Trophoblast cell (in vitro differentiated cells and primary cell): ENCODE results near the gene WNK1.

Source experiments
- DNase-seq, 2 donors: peaks; one replicate each; pipeline ENCODE4 v3.0.0-alpha.2; 2016
- H2AFZ ChIP-seq: 2 replicates; pipeline ENCODE4 v1.6.1; 2013; ENCODE audit warnings: low read length, moderate library complexity, mild to moderate bottlenecking; ENCODE audit not compliant: insufficient read depth, poor library complexity
- H2AK5ac ChIP-seq: 2 replicates; pipeline ENCODE4 v1.6.1; 2013; ENCODE audit warnings: mild to moderate bottlenecking, low read length
- H2BK120ac ChIP-seq: 2 replicates; pipeline ENCODE4 v1.6.1; 2013; ENCODE audit warnings: low read length, mild to moderate bottlenecking, moderate library complexity; ENCODE audit not compliant: insufficient read depth, poor library complexity
- H2BK12ac ChIP-seq: 2 replicates; pipeline ENCODE4 v1.6.1; 2013; ENCODE audit warnings: mild to moderate bottlenecking, low read length, moderate library complexity
- H2BK5ac ChIP-seq: 2 replicates; pipeline ENCODE4 v1.6.1; 2013; ENCODE audit warnings: low read length, low read depth, moderate library complexity, mild to moderate bottlenecking; ENCODE audit not compliant: poor library complexity
- H3K14ac ChIP-seq: 2 replicates; pipeline ENCODE4 v1.6.1; 2013; ENCODE audit warnings: mild to moderate bottlenecking, low read length
- H3K18ac ChIP-seq: 2 replicates; pipeline ENCODE4 v1.6.1; 2013; ENCODE audit warnings: mild to moderate bottlenecking, low read length
- H3K23ac ChIP-seq: 2 replicates; pipeline ENCODE4 v1.6.1; 2013; ENCODE audit warnings: low read length
- H3K27ac ChIP-seq: 2 replicates; pipeline ENCODE4 v1.5.1; 2013; ENCODE audit warnings: low read depth, mild to moderate bottlenecking, inconsistent platforms, low read length, moderate library complexity
- H3K27me3 ChIP-seq: 2 replicates; pipeline ENCODE4 v1.6.1; 2013; ENCODE audit warnings: inconsistent platforms, mild to moderate bottlenecking, low read length, moderate library complexity; ENCODE audit not compliant: insufficient read depth
- H3K36me3 ChIP-seq, 2 experiments: 1 replicate in 1 of 2; 2 replicates in 1 of 2; pipeline ENCODE4 v1.6.1; 2013; ENCODE audit warnings: low read length in 2 of 2, mild to moderate bottlenecking in 2 of 2, moderate library complexity in 1 of 2; ENCODE audit not compliant: insufficient read depth in 2 of 2, control insufficient read depth in 1 of 2
- H3K4ac ChIP-seq: 2 replicates; pipeline ENCODE4 v1.6.1; 2013; ENCODE audit warnings: low read depth, mild to moderate bottlenecking, low read length, moderate library complexity
- H3K4me1 ChIP-seq, 2 experiments: 1 replicate in 1 of 2; 2 replicates in 1 of 2; pipeline ENCODE4 v1.6.1; 2013; ENCODE audit warnings: low read length in 2 of 2, mild to moderate bottlenecking in 2 of 2, moderate library complexity in 1 of 2; ENCODE audit not compliant: insufficient read depth in 2 of 2, control insufficient read depth in 1 of 2
- H3K4me2 ChIP-seq: 2 replicates; pipeline ENCODE4 v1.6.1; 2013; ENCODE audit warnings: inconsistent platforms, mild to moderate bottlenecking, low read length, moderate library complexity
- H3K4me3 ChIP-seq: 2 replicates; pipeline ENCODE4 v1.5.1; 2013; ENCODE audit warnings: mild to moderate bottlenecking, low read depth, low read length, inconsistent platforms
- H3K79me1 ChIP-seq: one replicate; pipeline ENCODE4 v1.6.1; 2013; ENCODE audit warnings: low read length
- H3K79me2 ChIP-seq: 2 replicates; pipeline ENCODE4 v1.6.1; 2013; ENCODE audit warnings: low read length, mild to moderate bottlenecking; ENCODE audit not compliant: control insufficient read depth, insufficient read depth, poor library complexity
- H3K9ac ChIP-seq: 2 replicates; pipeline ENCODE4 v1.6.1; 2013; ENCODE audit warnings: mild to moderate bottlenecking, low read length
- H3K9me3 ChIP-seq: 2 replicates; pipeline ENCODE4 v1.6.1; 2013; ENCODE audit warnings: low read depth, mild to moderate bottlenecking, control low read depth, inconsistent platforms, low read length; ENCODE audit not compliant: insufficient read depth
- H4K12ac ChIP-seq: 2 replicates; pipeline ENCODE4 v1.6.1; 2013; ENCODE audit warnings: low read depth, mild to moderate bottlenecking, low read length, moderate library complexity
- H4K8ac ChIP-seq: 2 replicates; pipeline ENCODE4 v1.6.1; 2013; ENCODE audit warnings: low read depth, mild to moderate bottlenecking, low read length, moderate library complexity
- H4K91ac ChIP-seq: one replicate; pipeline ENCODE4 v1.6.1; 2013; ENCODE audit warnings: low read depth, mild to moderate bottlenecking, low read length, moderate library complexity
- WGBS: extraction: QIAGEN DNeasy Blood & Tissue Kit; methylation state at CpG from one replicate; pipeline ENCODE4 v1.1.7; 2013; ENCODE audit warnings: missing lambda C conversion rate; ENCODE audit not compliant: insufficient read length, insufficient coverage; ENCODE audit errors: extremely low coverage; 5-methylcytosine and 5-hydroxymethylcytosine counted together

Gene WNK1

DNA sequence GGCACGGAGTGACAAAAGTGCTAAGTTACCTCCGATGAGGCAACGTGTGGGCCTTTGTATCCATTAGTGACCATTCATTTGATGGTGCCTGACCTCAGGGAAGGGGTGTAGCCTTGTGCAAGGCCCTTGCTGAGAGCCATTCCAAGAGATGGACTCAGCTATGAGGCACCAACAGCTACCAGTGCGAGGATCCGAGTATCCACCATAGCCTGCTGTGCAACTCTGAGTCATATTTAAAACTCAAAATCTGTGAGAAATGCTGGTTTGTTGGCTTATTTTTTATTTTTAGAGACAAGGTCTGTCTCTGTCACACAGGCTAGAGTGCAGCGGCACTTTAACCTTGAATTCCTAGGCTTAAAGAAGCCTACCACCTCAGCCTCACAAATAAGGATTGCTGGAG is 25.1 kb upstream of the WNK1 start:
- whole genome bisulfite sequencing = no CpG with 5 or more reads among the region's 6 CpGs
- H3K79me2 ChIP-seq = no peaks in the 10 kb centered on the region
- H3K79me1 ChIP-seq = no peaks in the 10 kb centered on the region
- peak overlapping the region; percentile 43 for H2BK120ac ChIP-seq
- no peaks in the 10 kb centered on the region for H3K36me3 ChIP-seq
- DNase-seq = no peak
- H3K4ac ChIP-seq = no peak overlapping the region
- H4K12ac ChIP-seq = no peak overlapping the region
- H4K91ac ChIP-seq = no peak overlapping the region
- no peak overlapping the region for H3K27ac ChIP-seq
- H3K4me1 ChIP-seq = peaks cover 3 to 6% of the 10 kb centered on the region in 2 experiments
- no peak overlapping the region for H3K9ac ChIP-seq
- peak overlapping the region; percentile 21 for H2AK5ac ChIP-seq
- no peak overlapping the region for H2BK12ac ChIP-seq
- H3K9me3 ChIP-seq = no peaks in the 10 kb centered on the region
- H3K27me3 ChIP-seq = no peaks in the 10 kb centered on the region
- H3K4me2 ChIP-seq = no peak overlapping the region
- H2AFZ ChIP-seq = no peak overlapping the region
- no peak overlapping the region for H3K4me3 ChIP-seq
- no peak overlapping the region for H3K14ac ChIP-seq
- no peak overlapping the region for H2BK5ac ChIP-seq
- H3K18ac ChIP-seq = no peak overlapping the region
- H3K23ac ChIP-seq = no peak overlapping the region
- H4K8ac ChIP-seq = no peak overlapping the region

DNA sequence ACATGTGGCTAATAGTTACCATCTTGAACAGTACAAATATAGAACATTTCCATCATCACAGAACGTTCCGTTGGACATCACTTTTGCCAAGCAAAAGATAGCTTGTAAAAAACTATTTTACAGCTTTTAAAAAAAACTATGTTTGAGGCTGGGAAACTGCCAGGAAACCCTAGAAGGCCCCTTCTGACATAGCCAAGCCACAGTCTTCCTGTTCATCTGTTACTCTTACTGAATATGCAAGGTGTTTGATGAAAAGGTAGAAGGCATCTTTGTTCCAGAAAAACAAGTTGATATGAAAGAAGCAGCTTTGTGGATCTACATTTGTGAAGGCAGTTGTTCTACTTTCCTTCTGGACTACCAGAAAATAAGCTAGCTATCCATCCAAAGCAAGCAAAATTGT is 23.6 kb upstream of the WNK1 start:
- Histone ChIP-seq H3K36me3 (no peaks in the 10 kb centered on the region), H2BK5ac (no peak overlapping the region), H3K14ac (no peak overlapping the region), H3K27ac (no peak overlapping the region), H3K23ac (no peak overlapping the region), H2BK12ac (no peak overlapping the region), H4K8ac (no peak overlapping the region), H3K9ac (no peak overlapping the region), H3K79me2 (no peaks in the 10 kb centered on the region), H3K27me3 (no peaks in the 10 kb centered on the region), H4K91ac (no peak overlapping the region), H3K9me3 (no peaks in the 10 kb centered on the region), H2AK5ac (no peak overlapping the region), H3K4me3 (no peak overlapping the region), H3K18ac (no peak overlapping the region), H3K79me1 (no peaks in the 10 kb centered on the region), H4K12ac (no peak overlapping the region), H2AFZ (no peak overlapping the region), H2BK120ac (no peak overlapping the region), H3K4ac (no peak overlapping the region), H3K4me2 (no peak overlapping the region), H3K4me1 (peaks cover 3 to 6% of the 10 kb centered on the region in 2 experiments)
- no peak for DNase-seq
- WGBS = no CpG with 5 or more reads among the region's 2 CpGs

DNA sequence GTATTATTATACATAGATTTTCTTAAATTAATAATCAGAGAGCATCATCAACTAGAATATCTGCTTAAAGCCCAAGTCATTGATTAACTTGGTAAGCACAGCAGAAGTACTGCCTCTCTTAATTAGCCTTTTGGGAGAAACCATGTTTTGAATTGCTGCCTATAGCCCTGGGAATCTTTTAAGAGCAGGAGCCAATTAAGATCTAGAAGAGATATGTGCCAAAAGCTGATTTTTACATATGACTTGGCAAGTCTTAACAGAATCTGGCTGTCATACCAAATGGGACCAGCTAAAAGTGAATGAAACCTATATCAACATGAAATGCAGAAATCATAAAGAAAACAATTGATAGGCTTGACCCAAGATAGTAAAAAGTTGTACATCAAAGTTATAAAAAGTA is 23.2 kb upstream of the WNK1 start:
- Histone ChIP-seq H3K18ac (no peak overlapping the region), H4K12ac (no peak overlapping the region), H4K8ac (no peak overlapping the region), H3K9me3 (no peaks in the 10 kb centered on the region), H3K14ac (no peak overlapping the region), H3K4ac (no peak overlapping the region), H3K27ac (no peak overlapping the region), H4K91ac (no peak overlapping the region), H3K79me1 (no peaks in the 10 kb centered on the region), H2BK120ac (no peak overlapping the region), H3K4me1 (peaks cover 3 to 6% of the 10 kb centered on the region in 2 experiments), H2BK12ac (no peak overlapping the region), H3K9ac (no peak overlapping the region), H3K4me2 (no peak overlapping the region), H2AK5ac (no peak overlapping the region), H3K36me3 (no peaks in the 10 kb centered on the region), H2AFZ (no peak overlapping the region), H3K23ac (no peak overlapping the region), H2BK5ac (no peak overlapping the region), H3K4me3 (no peak overlapping the region), H3K27me3 (no peaks in the 10 kb centered on the region), H3K79me2 (no peaks in the 10 kb centered on the region)
- DNase-seq = no peak

DNA sequence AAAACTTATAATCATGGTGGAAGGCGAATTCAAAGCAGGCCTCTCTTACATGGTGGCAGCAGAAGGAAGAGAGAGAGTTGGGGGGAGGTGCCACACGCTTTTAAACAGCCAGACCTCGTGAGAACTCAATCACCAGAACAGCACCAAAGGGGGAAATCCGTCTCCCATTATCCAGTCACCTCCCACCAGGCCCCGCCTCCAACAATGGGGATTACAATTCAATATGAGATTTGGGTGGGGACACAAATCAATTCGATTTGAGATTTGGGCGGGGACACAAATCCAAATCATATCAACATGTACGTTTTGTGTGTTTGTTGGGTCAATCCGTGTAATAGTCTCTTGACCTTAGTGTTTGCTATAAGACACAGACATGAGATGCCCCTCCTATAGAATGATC is 21.8 kb upstream of the WNK1 start:
- no peak overlapping the region for H3K4me2 ChIP-seq
- no peak overlapping the region for H3K9ac ChIP-seq
- no peak overlapping the region for H3K23ac ChIP-seq
- no peaks in the 10 kb centered on the region for H3K79me1 ChIP-seq
- H2BK120ac ChIP-seq = no peak overlapping the region
- no peak overlapping the region for H3K4ac ChIP-seq
- WGBS = no CpG with 5 or more reads among the region's 9 CpGs
- DNase-seq = no peak
- no peak overlapping the region for H2AFZ ChIP-seq
- no peak overlapping the region for H4K8ac ChIP-seq
- peaks cover 0 to 3% of the 10 kb centered on the region in 2 experiments for H3K4me1 ChIP-seq
- H4K91ac ChIP-seq = no peak overlapping the region
- no peak overlapping the region for H3K4me3 ChIP-seq
- no peak overlapping the region for H3K18ac ChIP-seq
- H3K9me3 ChIP-seq = no peaks in the 10 kb centered on the region
- no peak overlapping the region for H2BK5ac ChIP-seq
- H3K36me3 ChIP-seq = no peaks in the 10 kb centered on the region
- no peaks in the 10 kb centered on the region for H3K79me2 ChIP-seq
- H2BK12ac ChIP-seq = no peak overlapping the region
- no peaks in the 10 kb centered on the region for H3K27me3 ChIP-seq
- no peak overlapping the region for H3K14ac ChIP-seq
- no peak overlapping the region for H4K12ac ChIP-seq
- H2AK5ac ChIP-seq = no peak overlapping the region
- H3K27ac ChIP-seq = no peak overlapping the region
